GM21737 (cell line): Measurements from ENCODE around the gene TNFSF18.
"Not testable (repeated sequence)": the region's sequence is repeated elsewhere in the genome, so short reads cannot be mapped to it uniquely, and the experiment has no call there.

ENCODE experiments used
- ATAC-seq: cut with Tn5 transposase; IDR thresholded peaks from one replicate; pipeline ENCODE4 v1.9.1; 2021; ENCODE audit warnings: mild to moderate bottlenecking, moderate library complexity; ENCODE audit not compliant: unreplicated experiment

TNFSF18 gene, protein sequence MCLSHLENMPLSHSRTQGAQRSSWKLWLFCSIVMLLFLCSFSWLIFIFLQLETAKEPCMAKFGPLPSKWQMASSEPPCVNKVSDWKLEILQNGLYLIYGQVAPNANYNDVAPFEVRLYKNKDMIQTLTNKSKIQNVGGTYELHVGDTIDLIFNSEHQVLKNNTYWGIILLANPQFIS

DNA sequence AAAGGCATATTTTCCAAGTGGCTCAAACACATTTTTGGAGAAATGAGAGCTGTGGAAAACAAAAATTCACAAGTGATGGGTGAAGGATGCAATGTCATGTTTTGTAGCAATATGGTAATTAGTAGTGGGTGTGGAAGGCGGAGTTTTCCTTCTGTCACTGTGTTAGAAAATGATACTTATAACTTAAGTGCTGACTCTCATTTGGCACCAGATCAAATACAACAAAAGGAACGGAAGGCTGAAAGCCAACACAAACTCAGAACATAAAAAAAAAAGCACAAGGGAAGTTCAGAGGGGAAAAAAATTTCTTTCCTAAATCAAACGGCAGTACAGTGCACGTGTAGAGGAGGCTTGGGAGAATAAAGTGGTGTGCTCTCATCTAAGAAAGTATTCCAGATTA, at the start of gene TNFSF18:
TNFSF18 (minus strand) TSS at position 77 of the 400 bp plus-strand sequence; CDS start at position 32, 45 bp downstream.
- no peak for ATAC-seq

DNA sequence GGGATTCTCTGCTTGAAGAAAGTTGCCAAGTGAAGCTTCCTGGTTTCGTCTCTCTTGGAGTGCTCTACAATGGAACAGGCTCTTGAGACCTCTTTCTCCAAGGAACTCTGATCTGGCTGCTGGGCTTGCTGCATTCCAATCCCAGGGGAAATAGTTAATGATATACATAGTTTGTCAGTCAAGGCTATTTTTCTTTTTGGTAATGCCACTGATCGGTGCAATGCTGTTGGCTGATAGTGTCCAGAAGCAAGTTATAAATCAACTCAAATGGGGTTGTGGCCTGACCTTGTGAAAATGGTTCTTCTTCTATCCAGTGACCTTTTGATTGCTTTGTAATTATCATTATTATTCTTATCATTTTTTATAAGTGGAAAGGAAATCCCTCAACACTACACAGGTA, 48.4 kb upstream of the TNFSF18 start:
- ATAC-seq, result no peak

DNA sequence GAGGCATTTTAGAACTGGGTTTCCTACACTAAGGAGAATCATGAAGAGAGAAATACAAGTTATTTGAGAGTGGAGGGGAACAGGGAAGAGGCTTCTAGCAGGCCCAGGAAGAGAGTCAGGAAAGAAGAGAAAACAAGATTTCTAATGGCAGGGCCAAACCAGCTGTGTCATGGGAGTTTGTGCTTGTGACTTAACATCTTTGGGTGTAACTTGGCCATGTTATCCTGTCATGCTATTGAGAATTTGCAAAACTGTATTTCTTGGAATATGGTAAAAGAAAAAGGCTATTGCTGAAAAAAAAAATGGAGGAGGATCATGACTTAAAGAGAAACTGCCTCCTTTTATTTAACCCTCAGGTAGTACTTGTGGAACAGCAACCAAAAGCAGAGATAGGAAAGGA, 47.4 kb upstream of the TNFSF18 start:
- no peak for ATAC-seq

DNA sequence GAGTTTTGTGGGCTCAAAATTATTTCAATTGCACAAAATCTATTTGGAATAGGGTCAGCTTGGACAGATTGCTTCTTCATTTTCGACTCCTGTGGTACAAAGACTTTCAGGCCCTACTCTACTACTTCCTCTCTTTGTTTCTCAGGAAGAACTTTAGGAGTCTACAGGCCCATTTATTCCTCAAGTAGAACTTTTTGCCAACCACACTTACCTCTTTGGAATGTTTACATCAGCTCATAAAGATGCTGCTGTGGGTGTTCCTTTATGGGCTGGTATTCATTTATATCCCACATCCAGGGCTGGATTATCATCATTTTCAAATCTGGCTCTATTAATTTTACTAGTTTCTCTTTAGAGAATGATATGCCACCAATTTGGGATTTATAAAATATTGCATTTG, 46.3 kb upstream of the TNFSF18 start:
- no peak for ATAC-seq

DNA sequence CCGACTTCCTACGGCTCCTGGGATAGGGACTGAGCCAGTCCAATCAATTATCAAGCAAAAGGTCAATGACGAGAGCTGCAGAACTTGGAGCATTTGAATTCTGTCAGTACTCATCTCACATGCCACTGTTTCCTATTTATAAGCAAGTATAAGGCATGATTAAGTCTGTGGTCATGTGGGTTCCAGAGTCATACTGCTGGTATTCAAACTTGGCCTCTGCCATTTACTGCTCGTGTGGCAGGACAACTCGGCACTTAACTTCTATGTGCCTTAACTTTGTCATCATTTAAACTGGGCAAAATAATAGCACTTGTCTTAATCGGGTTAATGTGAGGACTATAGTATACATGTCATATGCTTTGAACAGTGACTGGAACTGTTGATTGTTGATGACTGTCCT, 44.9 kb upstream of the TNFSF18 start:
- ATAC-seq, result no peak

DNA sequence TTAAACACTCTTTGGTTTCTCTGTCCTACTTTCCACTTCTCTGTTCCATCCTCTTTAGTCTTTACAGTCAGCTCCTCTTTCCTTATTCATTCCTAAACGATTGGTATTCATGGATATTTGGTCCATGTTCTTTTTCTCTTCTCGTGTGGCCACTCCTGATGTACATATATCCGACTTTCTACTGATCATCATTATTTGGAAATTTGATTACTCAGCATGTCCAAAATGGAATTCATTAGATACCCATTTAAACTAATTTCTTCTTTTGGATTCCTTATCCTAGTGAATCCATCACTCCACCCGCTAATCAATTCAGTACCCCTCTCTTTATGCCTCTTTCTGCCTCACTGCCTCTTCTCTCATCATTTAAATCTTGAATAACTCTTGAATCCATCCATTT, 43.8 kb upstream of the TNFSF18 start:
- no peak for ATAC-seq

DNA sequence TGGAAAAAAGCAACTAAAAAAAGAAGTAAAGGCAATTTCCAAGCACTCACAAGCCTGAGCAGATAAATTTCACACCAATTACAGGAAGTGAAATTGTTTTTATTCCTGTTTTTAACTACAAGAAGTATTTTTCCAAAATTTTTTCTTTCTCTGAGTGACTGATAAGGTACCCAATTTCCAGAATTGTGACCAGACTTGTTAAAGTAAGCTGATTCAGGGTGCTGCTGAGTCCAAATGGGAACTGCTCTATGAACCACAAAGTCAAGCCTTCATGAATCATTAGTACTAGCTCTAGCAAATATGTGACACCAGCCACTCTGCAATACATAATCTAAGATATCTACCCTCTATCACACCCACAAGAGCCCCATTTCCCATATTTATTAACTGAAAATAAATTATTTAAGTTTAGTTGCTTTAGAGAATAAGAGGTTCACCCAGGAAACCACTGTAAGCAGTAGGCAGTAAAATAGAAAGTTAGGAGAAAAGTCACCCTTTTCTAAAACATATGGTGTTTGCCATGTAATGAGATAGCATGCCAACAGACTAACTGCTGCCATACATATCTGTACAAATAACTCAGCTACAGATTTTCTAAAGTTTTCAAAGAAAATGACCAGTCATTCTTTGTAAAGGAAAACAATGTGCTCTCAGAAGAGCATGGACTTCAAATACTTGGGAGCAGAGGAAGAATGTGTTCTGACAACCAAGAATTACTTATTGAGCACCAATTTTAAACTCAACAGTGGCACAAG, 43.1 kb upstream of the TNFSF18 start:
- no peak for ATAC-seq

DNA sequence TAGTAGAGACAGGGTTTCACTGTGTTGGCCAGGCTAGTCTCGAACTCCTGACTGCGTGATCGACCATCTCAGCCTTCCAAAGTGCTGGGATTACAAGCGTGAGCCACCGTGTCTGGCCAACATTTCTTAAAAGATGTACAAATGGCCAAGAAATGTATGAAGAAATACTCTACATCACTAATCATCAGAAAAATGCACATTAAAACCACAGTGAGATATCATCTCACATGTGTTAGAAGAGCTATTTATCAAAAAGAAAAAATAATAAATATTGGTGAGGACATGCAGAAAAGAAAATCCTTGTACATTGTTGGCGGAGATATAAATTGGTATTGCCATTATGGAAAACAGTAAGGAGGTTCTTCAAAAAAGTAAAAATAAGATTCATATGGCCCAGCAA, 33.6 kb upstream of the TNFSF18 start:
- no peak for ATAC-seq

DNA sequence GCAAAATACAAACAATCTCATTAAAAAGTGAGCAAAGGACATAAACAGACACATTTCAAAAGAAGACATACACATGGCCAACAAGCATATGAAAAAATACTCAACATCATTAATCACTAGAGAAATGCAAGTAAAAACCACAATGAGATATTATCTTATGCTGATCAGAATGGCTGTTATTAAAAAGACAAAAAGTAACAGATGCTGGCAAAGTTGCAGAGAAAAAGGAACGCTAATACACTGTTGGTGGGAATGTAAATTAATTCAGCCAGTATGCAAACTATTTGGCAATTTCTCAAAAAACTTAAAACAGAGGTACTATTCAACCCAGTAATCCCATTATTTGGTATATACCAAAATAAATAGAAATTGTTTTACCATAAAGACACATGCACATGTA, 32.2 kb upstream of the TNFSF18 start:
- no peak for ATAC-seq

DNA sequence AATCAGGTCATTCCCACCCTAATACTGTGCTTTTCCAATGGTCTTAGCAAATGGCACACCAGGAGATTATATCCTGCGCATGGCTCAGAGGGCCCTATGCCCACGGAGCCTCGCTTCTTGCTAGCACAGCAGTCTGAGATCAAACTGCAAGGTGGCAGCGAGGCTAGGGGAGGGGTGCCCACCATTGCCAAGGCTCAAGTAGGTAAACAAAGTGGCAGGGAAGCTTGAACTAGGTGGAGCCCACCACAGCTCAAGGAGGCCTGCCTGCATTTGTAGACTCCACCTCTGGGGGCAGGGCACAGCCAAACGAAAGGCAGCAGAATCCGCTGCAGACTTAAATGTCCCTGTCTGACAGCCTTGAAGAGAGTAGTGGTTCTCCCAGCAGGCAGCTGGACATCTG, 23.5 kb upstream of the TNFSF18 start:
- not testable (repeated sequence) for ATAC-seq

DNA sequence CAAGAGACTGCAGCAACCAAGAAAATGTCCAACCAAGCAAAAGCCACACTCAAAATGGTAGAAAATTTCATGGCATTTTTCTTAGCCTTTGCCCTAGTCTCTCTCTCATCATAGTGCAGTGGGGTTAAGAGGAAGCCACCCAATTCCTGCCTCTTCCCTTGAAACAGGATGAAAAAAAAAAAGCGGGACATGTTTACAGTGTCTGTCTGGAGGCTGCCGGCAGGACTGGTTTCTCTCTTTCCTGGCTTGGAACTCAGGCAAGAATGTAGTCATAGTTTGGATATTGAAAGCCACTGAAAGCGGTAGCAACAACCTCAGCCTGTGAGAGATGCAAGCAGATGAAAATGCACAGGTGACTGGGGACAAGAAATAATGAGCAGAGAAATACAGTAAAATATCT, 13.3 kb upstream of the TNFSF18 start:
- ATAC-seq, result no peak

DNA sequence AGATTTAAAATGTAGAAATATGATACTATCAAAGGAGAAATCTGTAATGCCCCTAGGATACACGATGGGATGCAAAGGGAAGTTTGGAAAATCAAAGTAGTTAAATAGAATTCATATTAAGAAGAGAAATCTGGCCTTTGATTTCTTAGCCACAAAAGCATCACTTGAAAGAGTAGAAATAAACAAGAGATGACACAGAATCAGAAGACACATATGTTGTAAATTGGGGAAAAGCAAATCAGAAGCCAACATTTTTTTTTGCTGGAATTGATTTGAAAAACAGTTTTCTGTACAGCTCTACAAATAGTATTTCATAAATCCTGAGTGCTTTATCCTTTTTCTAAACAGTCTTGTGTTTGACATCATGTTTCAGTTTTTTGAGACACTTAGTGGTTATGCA, 12.4 kb upstream of the TNFSF18 start:
- no peak for ATAC-seq

DNA sequence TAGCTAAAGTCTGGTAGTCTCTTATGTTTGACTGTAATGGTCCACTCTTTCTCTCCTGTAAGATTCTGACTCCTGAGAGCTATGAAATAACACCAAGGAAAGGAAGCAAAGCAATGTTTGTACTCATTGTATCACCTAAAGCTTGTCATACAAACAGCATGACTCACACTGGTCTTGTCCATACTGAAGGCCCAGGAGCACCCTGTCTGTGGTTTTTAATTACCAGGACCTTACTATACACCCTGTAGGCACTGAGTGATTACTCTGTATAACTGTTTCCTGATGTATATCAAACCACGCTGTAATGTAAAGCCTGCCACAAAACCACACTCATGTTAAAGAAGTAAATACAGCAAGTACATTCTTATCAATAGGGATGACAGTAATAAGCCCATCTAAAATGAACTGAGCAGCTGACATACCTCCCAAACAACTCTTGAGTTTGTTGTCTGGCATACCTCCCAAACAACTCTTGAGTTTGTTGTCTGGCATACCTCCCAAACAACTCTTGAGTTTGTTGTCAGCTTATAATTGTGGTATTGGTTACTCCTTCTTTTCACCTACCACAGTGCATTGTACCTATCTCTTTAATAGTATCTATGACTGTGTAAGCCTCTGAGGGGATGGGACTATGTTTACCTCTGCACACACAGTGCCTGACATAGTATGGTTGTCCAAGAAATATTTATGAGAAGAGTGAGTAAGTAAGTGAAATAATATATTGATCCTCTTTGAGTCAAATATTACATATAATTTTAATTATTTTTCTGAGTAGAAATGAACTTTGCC, 11.6 kb upstream of the TNFSF18 start:
- no peak for ATAC-seq

DNA sequence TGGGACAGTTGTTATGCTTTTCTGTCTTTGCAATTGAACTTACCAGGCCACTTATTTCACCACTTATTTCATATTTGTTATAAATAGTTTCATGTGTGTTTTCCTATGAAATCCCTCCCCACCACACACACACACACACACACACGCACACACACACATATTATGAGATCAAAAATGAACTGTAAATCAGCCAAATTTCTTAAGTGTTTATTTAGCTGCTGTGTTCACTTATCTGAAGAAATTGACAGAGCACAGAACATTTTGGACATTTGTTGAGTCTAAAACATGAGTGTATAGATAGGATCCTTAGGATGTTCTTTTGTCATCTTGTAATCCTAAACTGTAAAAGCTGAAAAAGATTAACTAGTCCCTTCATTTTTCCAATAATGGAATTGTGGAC, 7.8 kb upstream of the TNFSF18 start:
- ATAC-seq, result no peak

DNA sequence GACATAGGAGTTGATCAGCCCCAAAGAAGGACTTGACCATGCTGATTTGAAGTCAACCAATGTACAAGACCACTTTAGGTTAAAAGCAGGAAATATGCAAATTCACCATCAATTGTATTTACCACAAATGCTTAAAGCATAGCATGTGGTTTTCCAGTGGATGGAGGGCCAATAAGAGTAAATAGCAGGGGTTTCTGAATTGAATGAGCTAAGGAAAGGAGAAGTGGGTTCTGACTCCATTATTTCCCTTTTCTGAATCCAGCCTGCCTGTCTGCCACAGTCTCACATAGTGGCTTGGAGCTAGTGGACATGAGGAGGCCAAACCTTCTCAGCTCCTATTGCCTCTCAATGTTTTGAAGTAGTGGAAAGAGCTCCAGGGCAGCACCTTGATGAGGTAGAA, 7.2 kb upstream of the TNFSF18 start:
- ATAC-seq, result no peak

DNA sequence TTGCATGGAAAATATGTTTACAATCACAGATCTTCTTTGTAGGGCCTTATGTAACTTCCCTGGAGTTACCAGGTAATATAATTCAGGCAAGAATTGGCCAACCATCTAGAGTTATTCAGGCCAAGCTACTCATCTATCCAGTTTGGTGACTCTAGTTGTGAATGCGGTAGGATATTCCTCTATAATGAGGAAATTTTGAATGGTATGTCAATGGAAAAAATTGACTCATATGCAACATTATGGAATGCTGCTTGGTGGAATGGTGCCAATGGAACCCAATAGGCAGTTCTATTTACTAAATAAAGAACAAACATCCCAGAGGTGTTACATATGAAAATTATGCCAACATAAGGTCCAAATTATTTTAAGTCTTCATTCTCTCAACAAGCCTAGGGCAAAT, 5.6 kb upstream of the TNFSF18 start:
- no peak for ATAC-seq

DNA sequence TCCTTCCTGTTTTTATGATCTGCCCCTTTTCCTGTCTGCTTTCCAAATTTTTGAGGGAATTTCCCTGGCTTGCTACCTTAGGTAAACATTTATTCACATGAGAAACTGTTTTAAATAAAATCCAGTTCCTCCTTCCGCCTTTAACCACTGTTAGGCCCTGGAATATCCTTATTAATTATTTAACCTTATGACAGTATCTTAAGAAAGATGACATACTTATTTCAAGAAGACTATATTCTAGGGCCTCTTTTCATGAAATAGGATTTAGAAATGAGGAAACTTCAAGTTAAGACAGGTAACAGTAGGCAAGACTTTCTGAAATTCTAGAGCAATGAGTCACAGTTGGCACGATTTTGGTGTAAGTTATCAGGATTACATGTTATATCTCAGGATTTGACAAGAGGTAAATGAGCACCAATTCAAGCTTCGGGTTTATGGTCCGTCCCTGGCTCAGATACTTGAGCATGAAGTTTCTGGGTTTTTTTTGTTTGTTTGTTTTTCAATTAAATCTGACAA, 2.0 kb upstream of the TNFSF18 start:
- ATAC-seq, result no peak

DNA sequence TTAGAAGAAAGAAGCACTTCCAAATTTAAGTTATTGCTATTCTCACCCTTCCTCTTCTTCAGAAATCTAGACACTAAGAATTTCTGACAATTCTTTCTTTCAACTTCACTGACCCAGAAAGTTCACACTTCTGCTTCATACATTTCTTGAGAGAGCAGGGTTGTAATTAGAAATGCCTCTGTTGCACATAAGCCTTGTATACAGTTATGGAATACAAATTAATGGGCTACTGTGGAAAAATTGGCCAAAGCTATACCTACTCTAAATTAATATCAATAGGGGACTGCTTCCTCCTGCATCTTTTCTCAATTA, 1.5 kb downstream of the TNFSF18 start:
- ATAC-seq, result no peak

DNA sequence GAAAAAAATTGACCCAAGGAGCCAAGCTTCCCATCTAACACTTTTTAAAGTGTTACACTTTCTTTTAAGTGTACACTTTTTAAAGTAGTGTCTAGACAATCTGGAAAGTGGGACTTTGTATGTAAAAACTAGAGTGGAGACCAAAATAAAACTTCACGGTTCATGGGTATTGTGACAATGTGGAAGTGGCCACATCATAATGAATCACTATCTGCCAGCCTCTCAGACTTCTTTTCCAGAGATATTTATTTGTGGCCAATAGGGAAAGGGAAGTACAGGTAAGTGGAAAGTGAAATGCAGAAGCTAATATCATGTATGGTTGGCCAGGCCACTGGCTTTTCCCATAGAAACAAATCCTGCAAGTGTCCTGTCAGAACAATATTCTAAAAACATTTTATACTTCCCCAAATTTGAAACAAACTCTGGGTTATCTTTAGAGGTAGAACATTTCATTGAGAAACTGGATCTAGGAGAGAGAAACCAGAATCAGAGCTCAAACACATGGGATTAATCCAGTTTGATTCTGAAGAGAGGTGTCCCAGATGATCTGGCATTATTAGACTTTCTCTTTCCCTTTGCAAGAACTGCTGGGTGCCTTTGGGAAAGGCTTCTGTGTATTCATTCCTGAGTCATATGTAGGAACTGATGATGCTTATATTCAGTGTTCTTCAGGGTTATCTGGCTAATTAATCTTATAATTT, 2.0 kb downstream of the TNFSF18 start:
- ATAC-seq, result no peak

DNA sequence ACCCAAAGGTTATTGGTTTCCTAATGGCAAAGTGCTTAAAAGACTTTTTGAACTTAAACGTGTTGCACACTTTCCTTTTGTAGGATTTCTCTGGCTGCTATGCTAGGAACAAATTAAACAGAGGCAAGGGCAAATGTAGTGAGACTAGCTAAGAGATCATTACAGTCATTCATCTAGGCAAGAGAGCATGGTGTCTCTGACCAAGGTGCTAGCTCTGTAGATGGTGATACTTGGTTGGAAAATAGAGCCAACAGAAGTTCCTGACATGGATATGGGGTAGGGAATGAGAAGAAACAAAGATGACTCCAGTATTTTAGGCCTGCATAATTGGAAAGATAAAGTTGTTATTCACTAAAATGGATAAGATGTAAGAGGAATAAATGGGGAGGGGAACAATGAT, 6.1 kb downstream of the TNFSF18 start:
- no peak for ATAC-seq

DNA sequence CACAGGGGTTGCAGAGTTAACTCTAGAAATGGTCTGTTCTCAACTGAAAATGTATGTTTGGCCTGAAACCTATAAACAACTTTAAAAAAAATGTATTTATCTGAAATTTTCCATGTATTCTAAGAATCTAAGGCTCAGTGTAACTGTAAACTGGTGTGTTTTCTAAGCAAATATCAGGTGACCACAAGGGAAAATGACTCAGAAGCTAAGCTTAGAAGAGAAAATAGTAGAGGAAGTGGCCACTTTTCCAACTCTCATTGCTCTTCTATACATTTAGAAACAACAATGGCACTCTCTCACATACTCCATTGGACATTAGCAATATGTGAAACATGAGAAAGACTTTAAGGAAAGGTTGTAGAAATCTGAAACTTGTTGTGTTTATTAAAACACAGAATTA, 7.5 kb downstream of the TNFSF18 start:
- ATAC-seq, result no peak
